Astrocyte of the cerebellum (primary cell): ENCODE measurements around the gene TNFRSF12A.
A peak's percentile ranks its signal among the peaks of the same experiment; 100 is the strongest.

Source experiments
- DNase-seq: peaks from one replicate; pipeline ENCODE4 v3.0.0-alpha.2; 2011; ENCODE audit warnings: low read depth
- H3K4me3 ChIP-seq: 2 replicates; pipeline ENCODE4 v1.5.1; 2011; ENCODE audit warnings: mild to moderate bottlenecking, low read depth, low read length, moderate library complexity
- CTCF ChIP-seq: IDR thresholded peaks from 2 replicates; pipeline ENCODE4 v1.5.1; 2012; ENCODE audit warnings: low read length, low read depth, moderate library complexity, mild to moderate bottlenecking; ENCODE audit errors: missing control alignments
- in situ Hi-C: cut with HindIII; loops from 2 replicates; pipeline ENCODE4 v1.10.0; 2017; ENCODE audit warnings: low sequenced_read_pairs

Gene TNFRSF12A

GRCh38 chr16:3020247-3020603, at the start of gene TNFRSF12A:
TSS of gene TNFRSF12A (plus strand) at chr16:3020368. CDS start at chr16:3020398, 30 bp downstream.
- in situ Hi-C loops: no loop called here
- TF ChIP-seq CTCF: no peak
- DNase-seq: peak; percentile 15
- peak within 1 kb of the TSS; percentile 93 for H3K4me3 ChIP-seq

- in situ Hi-C loops: no loop called here
- TF ChIP-seq CTCF: no peak
- no peak for DNase-seq
- H3K4me3 ChIP-seq: peak overlapping the region; percentile 42
Measured at GRCh38 chr16:2970563-2970962, 49.6 kb upstream of the TNFRSF12A start.

- no peak for TF ChIP-seq CTCF
- in situ Hi-C loops: no loop called here
- no peak for DNase-seq
- H3K4me3 ChIP-seq: no peak overlapping the region
Measured at GRCh38 chr16:2971134-2971984, 48.8 kb upstream of the TNFRSF12A start.

GRCh38 chr16:2971985-2972784, 48.0 kb upstream of the TNFRSF12A start:
- DNase-seq: no peak
- in situ Hi-C loops: no loop called here
- TF ChIP-seq CTCF: no peak
- H3K4me3 ChIP-seq: no peak overlapping the region

GRCh38 chr16:2973093-2973492, 47.1 kb upstream of the TNFRSF12A start:
- no peak for DNase-seq
- no peak overlapping the region for H3K4me3 ChIP-seq
- TF ChIP-seq CTCF: no peak
- in situ Hi-C loops: no loop called here

GRCh38 chr16:2973605-2974318, 46.4 kb upstream of the TNFRSF12A start:
- H3K4me3 ChIP-seq: no peak overlapping the region
- TF ChIP-seq CTCF: no peak
- no peak for DNase-seq
- in situ Hi-C loops: no loop called here
